ENCODE measurements around the gene KIF12.
"Not testable (repeated sequence)": the region's sequence is repeated elsewhere in the genome, so short reads cannot be mapped to it uniquely, and the experiment has no call there.

KIF12 gene

DNA sequence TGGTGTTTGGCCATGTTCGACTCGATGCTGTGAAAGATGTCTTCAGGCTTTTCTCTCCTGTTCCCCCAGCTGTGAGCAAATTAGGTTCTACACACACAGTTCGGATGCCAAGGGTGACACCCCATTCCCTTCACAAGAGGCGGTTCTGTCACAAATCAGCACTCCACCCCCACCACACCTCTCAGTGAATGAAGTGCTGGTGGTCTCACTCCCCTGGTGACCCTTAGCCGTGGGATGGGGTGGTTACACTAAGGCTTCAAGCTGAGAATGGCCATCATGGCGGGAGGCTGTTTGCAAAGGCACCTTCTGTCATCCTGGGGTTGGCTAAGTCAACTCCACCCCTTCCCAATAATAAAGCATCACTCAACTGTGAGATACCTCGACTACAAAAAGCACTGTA, 47.4 kb downstream of the KIF12 start:
- FAIRE-seq (no peak), DNase-seq (ENCODE audit: extremely low spot score, insufficient read length, low read depth) (no peak)

DNA sequence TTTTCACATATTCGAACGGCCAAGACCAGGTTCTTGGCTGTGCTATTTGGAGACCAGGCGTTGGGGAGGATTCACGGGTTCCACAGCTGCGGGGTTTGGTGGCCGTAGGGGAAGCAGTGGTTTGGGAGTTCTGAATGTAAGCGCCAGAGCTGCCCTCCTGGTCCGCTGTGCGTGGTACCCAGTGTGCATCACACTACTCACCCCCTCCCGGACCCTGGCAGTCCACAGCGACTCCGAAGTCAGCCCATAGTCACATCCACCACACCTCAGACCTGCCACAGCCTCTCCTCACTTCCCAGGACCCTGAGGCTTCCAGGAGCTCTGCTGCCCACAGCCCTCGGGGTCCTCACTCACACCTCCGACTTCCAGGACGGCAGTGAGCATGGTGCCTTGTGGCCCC, 47.8 kb downstream of the KIF12 start:
- no peak for DNase-seq (ENCODE audit: extremely low spot score, insufficient read length, low read depth)
- FAIRE-seq: no peak

DNA sequence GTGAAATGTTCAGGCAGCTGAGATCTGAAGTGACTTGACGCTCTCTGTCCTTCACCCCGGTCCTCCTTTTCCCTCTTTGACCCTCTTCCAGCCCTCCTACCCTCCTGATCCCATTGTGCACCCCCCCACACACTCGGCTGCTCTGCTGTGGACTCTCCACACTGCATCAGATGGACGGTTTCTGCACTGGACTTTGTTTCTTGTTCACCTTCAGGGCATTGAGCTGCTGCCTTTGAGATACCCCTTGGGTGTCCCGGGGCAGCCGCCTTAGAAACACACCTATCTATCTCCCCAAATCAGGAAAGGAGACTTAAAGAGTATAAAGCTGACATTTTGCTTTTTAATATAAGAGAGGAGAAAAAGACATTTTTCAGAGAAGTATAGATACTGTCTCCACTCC, 48.4 kb downstream of the KIF12 start:
- FAIRE-seq (no peak), DNase-seq (ENCODE audit: extremely low spot score, insufficient read length, low read depth) (no peak)

DNA sequence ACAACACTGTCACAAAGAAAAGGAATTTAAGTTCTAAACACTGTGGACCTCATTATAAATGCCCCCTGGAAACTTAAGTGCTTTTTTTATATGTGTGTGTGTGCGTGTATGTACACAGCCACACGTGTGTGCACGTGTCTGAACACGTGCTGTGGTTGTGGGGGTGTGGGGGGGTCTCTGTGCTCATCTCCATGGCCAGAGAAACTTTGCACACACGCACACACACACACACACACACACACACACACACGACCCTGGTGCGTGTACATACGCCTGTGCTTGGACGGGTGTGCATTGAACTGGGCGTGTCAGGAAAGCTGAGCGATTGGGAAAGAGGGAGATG, 48.9 kb downstream of the KIF12 start:
- DNase-seq (ENCODE audit: extremely low spot score, insufficient read length, low read depth) (no peak), FAIRE-seq (no peak)

DNA sequence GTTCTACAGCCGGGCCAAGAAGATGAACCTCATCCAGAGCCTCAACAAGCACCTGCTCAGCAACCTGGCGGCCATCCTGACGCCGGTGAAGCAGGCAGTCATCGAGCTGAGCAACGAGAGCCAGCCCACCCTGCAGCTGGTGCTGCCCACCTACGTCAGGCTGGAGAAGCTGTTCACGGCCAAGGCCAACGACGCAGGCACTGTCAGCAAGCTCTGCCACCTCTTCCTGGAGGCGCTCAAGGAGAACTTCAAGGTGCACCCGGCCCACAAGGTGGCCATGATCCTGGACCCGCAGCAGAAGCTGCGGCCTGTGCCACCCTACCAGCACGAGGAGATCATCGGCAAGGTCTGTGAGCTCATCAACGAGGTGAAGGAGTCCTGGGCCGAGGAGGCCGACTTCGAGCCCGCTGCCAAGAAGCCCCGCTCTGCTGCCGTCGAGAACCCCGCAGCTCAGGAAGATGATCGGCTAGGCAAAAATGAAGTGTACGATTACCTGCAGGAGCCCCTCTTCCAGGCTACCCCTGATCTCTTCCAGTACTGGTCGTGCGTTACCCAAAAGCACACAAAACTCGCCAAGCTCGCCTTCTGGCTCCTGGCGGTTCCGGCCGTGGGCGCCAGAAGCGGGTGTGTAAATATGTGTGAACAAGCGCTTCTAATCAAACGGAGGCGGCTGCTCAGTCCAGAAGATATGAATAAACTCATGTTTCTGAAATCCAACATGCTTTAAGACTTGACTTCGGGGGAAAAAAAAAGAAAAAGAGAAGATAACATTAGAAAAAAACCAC, 49.5 kb downstream of the KIF12 start:
- no peak for DNase-seq (ENCODE audit: extremely low spot score, insufficient read length, low read depth)
- no peak for FAIRE-seq

DNA sequence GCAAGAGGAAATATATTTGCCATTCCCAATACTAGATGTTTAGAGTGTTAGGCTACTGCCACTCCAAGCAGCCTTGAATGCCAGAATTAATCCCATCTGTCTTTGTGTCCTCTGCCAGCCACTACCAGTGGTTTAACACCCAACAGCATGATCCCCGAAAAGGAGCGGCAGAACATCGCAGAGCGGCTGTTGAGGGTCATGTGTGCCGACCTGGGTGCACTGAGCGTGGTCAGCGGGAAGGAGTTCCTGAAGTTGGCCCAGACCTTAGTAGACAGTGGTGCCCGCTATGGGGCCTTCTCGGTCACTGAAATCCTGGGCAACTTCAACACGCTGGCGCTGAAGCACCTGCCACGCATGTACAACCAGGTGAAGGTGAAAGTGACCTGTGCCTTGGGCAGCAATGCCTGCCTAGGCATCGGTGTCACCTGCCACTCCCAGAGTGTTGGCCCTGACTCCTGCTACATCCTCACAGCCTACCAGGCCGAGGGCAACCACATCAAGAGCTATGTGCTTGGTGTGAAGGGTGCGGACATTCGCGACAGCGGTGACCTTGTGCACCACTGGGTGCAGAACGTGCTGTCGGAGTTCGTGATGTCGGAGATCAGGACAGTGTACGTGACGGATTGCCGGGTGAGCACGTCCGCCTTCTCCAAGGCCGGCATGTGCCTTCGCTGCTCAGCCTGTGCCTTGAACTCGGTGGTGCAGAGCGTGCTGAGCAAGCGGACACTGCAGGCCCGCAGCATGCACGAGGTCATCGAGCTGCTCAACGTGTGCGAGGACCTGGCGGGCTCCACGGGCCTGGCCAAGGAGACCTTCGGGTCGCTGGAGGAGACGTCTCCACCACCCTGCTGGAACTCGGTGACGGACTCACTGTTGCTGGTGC, 50.3 kb downstream of the KIF12 start:
- FAIRE-seq: no peak
- DNase-seq (ENCODE audit: extremely low spot score, insufficient read length, low read depth): no peak

DNA sequence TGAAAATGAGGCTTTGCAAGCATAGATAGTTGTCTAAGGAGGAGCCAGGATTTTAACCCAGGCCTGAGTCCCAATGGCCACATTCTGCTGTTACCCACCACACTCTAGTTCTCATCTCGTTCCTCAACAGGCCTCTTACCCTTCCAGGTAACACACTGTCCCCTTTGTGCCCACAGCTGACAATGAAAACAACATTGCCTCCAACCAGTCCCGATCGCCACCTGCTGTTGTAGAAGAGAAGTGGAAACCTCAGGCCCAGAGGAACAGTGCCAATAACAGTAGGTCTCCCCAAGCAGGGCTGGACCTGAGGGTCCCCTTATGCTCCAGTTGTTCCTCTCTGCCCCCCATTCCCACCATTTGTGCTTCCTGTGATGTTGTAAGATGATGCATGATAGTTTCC, 51.4 kb downstream of the KIF12 start:
- no peak for FAIRE-seq
- no peak for DNase-seq (ENCODE audit: extremely low spot score, insufficient read length, low read depth)

DNA sequence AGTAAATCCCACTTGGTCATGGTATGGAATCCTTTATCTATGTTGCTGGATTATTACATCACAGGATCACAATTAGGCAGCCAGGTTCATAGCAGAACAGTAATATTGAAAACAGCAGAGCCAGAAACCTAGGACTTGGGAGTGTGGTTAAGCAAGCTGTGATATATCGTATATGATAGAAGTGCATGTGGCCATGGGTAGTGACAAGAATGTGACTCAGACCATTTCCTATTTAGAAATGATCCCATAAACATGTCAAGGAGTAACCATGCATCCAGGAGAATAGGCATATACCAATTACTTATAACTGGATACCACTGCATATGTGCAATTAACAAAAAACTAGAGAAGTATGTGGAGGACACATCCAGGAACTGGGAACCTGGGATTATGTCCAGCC, 52.2 kb downstream of the KIF12 start:
- FAIRE-seq: no peak
- DNase-seq (ENCODE audit: extremely low spot score, insufficient read length, low read depth): no peak

DNA sequence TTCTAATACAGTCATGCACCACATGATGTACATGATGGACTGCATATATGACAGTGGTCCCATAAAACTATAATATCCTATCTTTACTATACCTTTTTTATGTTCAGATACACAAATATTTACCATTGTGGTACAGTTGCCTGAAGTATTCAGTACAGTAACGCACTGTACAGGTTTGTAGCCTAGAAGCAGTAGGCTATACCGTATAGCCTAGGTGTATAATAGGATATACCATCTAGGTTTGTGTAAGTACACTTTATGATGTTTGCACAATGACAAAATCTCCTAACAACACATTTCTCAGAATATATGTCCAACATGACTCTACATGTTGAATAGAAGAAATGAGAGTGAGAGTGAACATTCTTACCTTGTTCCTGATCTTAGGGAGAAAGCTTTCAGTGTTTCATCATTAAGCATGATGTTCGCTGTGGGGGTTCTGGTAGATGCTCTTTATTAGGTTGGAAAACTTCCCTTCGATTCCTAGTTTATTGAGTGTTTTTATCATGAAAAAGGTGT, 52.8 kb downstream of the KIF12 start:
- DNase-seq (ENCODE audit: extremely low spot score, insufficient read length, low read depth) (no peak), FAIRE-seq (no peak)

DNA sequence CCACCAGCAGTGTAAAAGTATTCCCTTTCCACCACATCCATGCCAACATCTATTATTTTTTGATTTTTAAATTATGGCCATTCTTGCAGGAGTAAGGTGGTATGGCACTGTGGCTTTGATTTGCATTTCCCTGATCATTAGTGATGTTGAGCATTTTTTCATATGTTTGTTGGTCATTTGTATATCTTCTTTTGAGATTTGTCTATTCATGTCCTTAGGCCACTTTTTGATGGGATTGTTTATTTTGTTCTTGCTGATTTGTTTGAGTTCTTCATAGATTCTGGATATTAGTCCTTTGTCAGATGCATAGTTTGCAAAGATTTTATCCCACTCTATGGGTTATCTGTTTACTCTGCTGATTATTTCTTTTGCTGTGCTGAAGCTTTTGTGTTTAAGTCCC, 55.4 kb downstream of the KIF12 start:
- FAIRE-seq; DNase-seq (ENCODE audit: extremely low spot score, insufficient read length, low read depth): not testable (repeated sequence)

Data from GM18507 (cell line).